Stimulated activated CD8-positive, alpha-beta memory T cell treated with anti-CD3 and anti-CD28 coated beads, Interleukin-12 subunit alpha, Interleukin-12 subunit beta, amount 100 ng/mL, for 24 hours (primary cell): ENCODE results near the gene ACADS.
"Not testable (repeated sequence)": the region's sequence is repeated elsewhere in the genome, so short reads cannot be mapped to it uniquely, and the experiment has no call there.

ENCODE experiments used
- DNase-seq: peaks from one replicate; pipeline ENCODE4 v3.0.0-alpha.2; 2020; ENCODE audit errors: extremely low read depth

ACADS gene

DNA sequence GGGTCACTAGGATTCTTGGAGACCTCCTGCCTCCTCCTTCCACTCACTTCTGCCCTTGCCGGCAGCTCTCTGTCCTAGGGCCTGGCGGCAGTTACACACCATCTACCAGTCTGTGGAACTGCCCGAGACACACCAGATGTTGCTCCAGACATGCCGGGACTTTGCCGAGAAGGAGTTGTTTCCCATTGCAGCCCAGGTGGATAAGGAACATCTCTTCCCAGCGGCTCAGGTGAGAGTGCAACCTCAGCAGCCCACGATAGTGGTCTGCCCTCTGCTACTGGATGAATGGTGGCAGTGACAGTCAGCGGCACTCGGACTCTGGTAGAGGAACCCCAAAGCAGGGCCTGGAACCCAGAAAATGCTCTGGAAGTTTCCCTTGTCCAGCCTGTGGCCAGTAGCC, 1.3 kb downstream of the ACADS start:
- DNase-seq, result no peak

DNA sequence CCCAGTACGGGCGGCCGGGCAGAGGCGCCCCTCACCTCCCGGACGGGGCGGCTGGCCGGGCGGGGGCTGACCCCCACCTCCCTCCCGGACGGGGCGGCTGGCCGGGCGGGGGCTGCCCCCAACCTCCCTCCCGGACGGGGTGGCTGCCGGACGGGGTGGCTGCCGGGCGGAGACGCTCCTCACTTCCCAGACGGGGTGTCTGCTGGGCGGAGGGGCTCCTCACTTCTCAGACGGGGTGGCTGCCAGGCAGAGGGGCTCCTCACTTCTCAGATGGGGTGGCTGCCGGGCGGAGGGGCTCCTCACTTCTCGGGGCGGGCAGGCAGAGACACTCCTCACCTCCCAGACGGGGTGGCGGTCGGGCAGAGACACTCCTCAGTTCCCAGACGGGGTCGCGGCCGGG, 6.6 kb downstream of the ACADS start:
- DNase-seq, result not testable (repeated sequence)

- no peak for DNase-seq
Measured at GRCh38 chr12:120733574-120733973, 7.9 kb downstream of the ACADS start.

- no peak for DNase-seq
Measured at GRCh38 chr12:120734210-120734609, 8.6 kb downstream of the ACADS start.

GRCh38 chr12:120735181-120735580, 9.6 kb downstream of the ACADS start:
- no peak for DNase-seq

GRCh38 chr12:120736404-120737331, 11.0 kb downstream of the ACADS start:
- DNase-seq, result no peak

- no peak for DNase-seq
Measured at GRCh38 chr12:120737557-120738251, 12.1 kb downstream of the ACADS start.

GRCh38 chr12:120738252-120739030, 12.8 kb downstream of the ACADS start:
- no peak for DNase-seq

- DNase-seq, result no peak
Measured at GRCh38 chr12:120739031-120739762, 13.6 kb downstream of the ACADS start.

DNA sequence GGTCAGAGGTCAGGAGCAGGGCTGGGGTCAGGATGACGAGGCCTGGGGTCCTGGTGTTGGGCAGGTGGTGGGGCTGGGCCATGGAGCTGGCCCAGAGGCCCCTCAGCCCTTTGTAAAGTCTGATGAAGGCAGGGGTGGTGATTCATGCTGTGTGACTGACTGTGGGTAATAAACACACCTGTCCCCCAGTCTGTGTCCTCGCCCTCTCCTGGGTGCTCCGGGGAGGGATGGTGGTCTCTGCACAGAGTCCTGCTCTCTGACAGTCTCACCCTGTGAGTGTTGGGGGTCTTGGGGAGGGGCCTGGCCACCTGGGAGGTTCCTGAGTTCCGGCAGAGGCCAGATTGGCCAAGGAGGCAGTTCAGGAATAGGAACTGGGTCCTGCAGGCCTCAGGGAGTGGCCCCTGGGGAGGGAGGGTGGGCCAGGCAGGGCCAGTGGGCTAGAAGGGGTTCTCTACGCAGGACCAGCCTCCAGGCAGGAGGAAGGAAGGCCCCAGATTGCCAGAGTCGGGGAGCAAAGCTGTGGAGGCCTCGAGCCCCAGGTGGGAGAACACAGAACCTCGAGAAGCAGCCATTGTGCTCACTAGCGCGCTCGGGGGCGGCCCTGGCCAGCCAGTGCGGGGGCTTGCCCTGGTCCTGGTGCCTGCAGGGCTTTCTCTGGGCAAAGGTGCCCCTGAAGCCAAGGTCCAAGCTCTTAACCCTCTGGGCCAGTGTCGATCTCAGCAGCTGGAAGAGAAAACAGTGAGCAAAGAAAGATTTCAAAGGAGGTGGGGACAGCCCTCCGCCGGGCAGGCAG, 14.4 kb downstream of the ACADS start:
- DNase-seq, result no peak

- no peak for DNase-seq
Measured at GRCh38 chr12:120740871-120741270, 15.2 kb downstream of the ACADS start.

DNA sequence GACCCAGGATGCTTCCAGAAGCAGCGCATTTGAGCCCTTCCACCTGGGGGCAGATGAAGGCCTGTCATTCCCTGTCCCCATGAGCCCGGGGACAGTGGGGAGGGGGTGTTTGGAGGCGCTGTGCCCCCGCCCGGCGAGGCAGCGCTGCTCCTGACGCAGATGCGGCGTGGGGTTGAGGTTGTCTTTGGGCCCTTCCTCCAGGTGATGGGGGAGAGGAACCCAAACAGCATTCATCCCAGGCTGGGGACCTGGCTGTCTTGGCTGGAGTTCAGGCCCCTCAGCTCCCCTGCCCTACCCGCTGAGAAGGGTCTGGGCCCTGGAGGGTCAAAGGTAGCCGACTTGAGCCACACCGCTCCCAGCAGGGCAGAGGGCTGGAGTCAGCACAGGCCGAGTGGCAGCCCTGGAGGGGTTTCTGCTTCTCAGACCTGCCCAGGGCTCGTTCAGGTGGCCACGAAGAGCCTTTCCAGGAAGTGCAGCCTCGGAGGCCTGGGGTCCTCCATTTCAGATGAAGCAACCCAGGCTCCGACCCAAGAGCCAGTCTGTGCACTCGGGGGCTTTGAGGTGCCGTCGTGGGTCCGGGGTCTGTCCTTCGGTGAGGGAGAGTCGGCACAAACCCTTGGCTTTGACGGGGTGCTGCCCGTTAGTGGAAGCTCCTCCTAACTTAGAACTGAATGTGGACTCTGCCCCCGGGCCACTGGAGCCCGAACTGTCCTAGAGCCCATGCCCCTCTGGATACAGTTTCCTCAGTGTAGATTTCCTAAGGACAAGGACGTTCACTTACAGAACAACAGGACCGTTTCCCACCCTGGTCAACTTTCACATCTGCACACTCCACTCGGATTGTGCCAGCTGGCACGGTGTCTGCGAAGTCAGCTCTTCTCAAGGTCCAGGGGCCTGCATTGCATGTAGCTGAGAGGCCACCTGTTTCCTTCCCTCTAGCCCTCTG, 16.1 kb downstream of the ACADS start:
- DNase-seq, result no peak

DNA sequence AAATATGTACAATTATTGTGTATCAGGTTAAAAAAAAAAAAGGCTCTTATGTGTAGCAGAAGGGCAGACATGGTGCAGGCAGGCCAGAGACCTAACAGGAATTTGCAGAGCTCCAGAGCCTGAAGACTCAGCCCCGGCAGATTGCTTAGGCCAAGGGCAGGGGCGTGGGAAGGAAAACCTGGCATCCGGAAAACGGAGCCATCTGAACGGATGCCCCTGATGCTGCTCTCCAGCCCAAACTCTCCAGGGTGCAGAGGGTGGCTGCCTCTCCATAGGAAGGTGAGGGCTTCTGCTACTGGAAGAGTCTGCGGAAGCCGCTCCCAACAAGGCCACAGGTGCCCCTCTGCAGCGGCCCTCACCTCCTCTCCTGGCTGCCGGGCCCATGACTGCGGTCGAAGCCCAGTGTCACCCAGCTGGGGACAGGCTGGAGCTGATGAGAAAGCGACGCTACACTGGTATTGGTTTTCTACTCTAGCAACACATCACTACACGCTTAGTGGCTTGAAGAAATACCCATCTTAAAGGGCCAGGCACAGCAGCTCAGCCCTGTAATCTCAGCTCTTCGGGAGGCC, 19.4 kb downstream of the ACADS start:
- DNase-seq, result no peak

DNA sequence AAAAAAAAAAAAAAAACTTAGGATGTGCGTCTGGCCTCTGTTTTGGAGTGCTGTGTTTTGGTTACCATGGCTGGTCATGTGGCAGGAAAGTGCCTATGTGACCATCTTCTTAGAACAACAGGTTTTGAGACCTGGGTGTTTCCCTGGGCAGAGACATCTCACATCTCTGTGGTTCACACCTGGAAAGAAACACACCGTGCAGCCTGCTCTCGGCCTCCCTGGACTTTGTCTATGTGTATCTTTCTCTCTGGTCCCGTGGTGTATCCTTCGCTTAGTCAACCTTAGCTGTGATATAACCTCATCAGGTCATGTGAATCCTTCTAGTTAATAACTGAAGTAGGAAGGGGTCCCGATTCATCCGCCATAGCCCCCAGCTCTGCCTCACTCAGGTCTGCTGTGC, 22.6 kb downstream of the ACADS start:
- DNase-seq, result no peak

GRCh38 chr12:120749256-120749655, 23.6 kb downstream of the ACADS start:
- no peak for DNase-seq

DNA sequence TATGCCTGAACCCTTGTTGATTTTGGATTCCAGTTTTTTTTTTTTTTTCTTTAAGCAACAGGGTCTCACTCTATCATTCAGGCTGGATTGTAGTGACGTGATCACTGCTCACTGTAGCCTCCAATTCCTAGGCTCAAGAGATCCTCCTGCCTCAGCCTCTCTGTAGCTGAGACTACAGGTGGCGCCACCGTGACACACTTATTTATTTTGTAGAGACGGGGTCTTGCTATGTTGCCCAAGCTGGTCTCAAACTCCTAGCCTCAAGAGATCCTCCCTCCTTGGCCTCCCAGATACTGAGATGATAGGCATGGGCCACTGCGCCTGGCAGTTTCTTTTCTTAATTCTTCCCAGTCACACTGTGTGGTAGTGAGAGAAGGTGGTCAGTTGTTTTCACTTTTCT, 25.2 kb downstream of the ACADS start:
- DNase-seq, result no peak

GRCh38 chr12:120751389-120751788, 25.8 kb downstream of the ACADS start:
- DNase-seq, result no peak

- no peak for DNase-seq
Measured at GRCh38 chr12:120754792-120755191, 29.2 kb downstream of the ACADS start.

DNA sequence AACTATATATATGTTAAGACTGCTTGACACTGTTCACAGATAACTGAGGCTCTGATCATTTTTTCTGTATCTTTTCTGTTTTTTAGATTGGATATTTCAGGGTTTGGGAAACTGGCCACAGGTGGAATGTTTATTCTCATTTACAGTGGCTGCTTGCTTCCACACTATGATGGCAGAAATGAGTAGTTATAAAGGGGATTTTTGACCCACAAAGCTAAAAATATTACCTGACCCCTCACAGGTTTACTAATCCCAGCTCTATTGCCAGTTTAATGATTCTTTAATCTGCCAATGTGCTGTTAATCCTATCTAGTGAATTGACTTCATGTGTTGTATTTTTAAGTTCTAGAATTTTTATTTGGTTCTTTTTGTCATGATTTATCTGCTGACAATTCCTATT, 29.6 kb downstream of the ACADS start:
- no peak for DNase-seq
